Measurements from ENCODE around the gene FKBP8.

The FKBP8 gene

GRCh38 chr19:18501351-18501750 is 42.0 kb downstream of the FKBP8 start:
- no peak for DNase-seq

GRCh38 chr19:18500799-18501198 is 42.6 kb downstream of the FKBP8 start:
- no peak for DNase-seq

GRCh38 chr19:18500376-18500775 is 43.0 kb downstream of the FKBP8 start:
- DNase-seq, result no peak

- DNase-seq, result peak; percentile 92
Measured at GRCh38 chr19:18499055-18499775, 44.2 kb downstream of the FKBP8 start.

- no peak for DNase-seq
Measured at GRCh38 chr19:18496980-18497256, 46.5 kb downstream of the FKBP8 start.

- peak; percentile 94 for DNase-seq
Measured at GRCh38 chr19:18496167-18496979, 47.0 kb downstream of the FKBP8 start.

- DNase-seq, result no peak
Measured at GRCh38 chr19:18495204-18495911, 48.0 kb downstream of the FKBP8 start.

GRCh38 chr19:18494267-18494607 is 49.1 kb downstream of the FKBP8 start:
- DNase-seq, result peak; percentile 66

- no peak for DNase-seq
Measured at GRCh38 chr19:18493440-18494266, 49.7 kb downstream of the FKBP8 start.

GRCh38 chr19:18491995-18492953 is 51.1 kb downstream of the FKBP8 start:
- DNase-seq, result no peak

GRCh38 chr19:18490728-18491127 is 52.6 kb downstream of the FKBP8 start:
- DNase-seq, result no peak

- no peak for DNase-seq
Measured at GRCh38 chr19:18489627-18490184, 53.7 kb downstream of the FKBP8 start.

GRCh38 chr19:18488838-18489626 is 54.3 kb downstream of the FKBP8 start:
- DNase-seq, result no peak

GRCh38 chr19:18488403-18488723 is 55.0 kb downstream of the FKBP8 start:
- peak; percentile 59 for DNase-seq

GRCh38 chr19:18487576-18488402 is 55.6 kb downstream of the FKBP8 start:
- DNase-seq, result no peak

- no peak for DNase-seq
Measured at GRCh38 chr19:18486746-18487145, 56.6 kb downstream of the FKBP8 start.

- DNase-seq, result no peak
Measured at GRCh38 chr19:18484992-18485391, 58.4 kb downstream of the FKBP8 start.

- DNase-seq, result peak; percentile 77
Measured at GRCh38 chr19:18483119-18483890, 60.1 kb downstream of the FKBP8 start.

Data from suppressor macrophage treated with lipopolysaccharide for 4 hours (primary cell).